ENCODE measurements around the gene MDC1. TPM values are rescaled to one million over a fixed set of nuclear protein-coding genes. Genes with fewer than 3 reads are reported as not detected.
"Not testable (repeated sequence)": the region's sequence is repeated elsewhere in the genome, so short reads cannot be mapped to it uniquely, and the experiment has no call there.

Gene MDC1
- polyA plus RNA-seq, 1 donor = 20.2 TPM

DNA sequence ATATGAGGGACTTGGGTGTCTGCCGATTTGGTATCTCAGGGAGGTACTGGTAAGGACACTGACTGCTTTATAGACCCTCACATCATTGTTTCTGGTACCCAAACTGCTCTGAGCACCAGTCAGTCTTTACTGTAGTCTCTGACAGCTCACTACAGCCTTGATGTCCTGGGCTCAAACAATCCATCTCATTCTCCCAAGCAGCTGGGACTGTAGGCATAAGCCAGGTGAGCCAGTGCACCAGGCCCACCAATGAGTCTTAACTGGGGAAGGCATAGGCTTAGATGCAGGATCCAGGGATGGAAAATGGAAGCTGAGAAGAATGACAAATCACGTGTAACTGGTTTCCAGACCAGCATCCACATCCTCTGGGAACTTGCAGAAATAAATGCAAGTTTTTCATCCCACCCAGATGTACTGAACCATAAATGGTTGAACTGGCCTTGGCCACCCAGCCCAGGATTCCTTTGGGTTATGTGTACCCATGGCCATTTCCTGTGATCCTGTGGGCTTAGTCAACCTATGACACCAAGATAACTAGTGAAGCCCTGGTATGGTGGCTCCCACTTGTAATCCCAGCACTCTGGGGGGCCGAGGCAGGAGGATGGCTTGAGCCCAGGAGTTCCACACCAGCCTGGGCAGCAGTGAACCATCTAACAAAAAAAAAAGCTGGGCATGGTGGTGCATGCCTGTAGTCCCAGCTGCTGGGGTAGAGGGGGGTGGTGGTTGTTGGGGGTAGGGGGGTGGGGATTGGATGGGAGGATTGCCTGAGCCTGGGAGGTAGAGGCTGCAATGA, 8.8 kb upstream of the MDC1 start:
- DNase-seq (ENCODE audit: low read depth) = no peak

DNA sequence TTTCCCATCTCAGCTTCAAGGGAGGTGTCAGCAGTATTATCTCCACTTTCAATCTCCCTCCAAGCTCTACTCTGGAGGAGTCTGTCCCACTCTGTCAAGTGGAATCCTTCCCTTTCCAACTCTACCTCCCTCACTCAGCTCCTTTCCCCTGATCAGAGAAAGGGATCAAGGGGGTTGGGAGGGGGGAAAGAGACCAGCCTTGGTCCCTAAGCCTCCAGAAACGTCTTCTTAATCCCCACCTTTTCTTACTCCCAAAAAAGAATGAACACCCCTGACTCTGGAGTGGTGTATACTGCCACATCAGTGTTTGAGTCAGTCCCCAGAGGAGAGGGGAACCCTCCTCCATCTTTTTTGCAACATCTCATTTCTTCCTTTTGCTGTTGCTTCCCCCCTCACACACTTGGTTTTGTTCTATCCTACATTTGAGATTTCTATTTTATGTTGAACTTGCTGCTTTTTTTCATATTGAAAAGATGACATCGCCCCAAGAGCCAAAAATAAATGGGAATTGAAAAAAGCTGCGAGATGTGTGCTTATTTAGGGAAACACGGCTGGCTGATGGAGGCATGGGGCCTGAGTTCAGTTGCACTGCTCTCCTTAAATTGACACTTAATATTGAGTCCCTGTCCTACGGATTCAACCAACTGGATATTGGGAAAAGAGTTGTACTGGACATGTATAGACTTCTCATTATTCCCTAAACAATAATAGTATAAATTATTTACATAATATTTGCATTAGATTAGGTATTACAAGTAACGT, 8.0 kb upstream of the MDC1 start:
- DNase-seq (ENCODE audit: low read depth) = no peak

DNA sequence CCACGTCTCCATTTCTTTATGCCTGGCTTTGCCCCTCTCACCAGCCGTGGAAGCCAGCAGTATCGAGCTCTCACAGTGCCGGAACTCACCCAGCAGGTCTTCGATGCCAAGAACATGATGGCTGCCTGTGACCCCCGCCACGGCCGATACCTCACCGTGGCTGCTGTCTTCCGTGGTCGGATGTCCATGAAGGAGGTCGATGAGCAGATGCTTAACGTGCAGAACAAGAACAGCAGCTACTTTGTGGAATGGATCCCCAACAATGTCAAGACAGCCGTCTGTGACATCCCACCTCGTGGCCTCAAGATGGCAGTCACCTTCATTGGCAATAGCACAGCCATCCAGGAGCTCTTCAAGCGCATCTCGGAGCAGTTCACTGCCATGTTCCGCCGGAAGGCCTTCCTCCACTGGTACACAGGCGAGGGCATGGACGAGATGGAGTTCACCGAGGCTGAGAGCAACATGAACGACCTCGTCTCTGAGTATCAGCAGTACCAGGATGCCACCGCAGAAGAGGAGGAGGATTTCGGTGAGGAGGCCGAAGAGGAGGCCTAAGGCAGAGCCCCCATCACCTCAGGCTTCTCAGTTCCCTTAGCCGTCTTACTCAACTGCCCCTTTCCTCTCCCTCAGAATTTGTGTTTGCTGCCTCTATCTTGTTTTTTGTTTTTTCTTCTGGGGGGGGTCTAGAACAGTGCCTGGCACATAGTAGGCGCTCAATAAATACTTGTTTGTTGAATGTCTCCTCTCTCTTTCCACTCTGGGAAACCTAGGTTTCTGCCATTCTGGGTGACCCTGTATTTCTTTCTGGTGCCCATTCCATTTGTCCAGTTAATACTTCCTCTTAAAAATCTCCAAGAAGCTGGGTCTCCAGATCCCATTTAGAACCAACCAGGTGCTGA, 7.0 kb upstream of the MDC1 start:
- DNase-seq (ENCODE audit: low read depth) = not testable (repeated sequence)

DNA sequence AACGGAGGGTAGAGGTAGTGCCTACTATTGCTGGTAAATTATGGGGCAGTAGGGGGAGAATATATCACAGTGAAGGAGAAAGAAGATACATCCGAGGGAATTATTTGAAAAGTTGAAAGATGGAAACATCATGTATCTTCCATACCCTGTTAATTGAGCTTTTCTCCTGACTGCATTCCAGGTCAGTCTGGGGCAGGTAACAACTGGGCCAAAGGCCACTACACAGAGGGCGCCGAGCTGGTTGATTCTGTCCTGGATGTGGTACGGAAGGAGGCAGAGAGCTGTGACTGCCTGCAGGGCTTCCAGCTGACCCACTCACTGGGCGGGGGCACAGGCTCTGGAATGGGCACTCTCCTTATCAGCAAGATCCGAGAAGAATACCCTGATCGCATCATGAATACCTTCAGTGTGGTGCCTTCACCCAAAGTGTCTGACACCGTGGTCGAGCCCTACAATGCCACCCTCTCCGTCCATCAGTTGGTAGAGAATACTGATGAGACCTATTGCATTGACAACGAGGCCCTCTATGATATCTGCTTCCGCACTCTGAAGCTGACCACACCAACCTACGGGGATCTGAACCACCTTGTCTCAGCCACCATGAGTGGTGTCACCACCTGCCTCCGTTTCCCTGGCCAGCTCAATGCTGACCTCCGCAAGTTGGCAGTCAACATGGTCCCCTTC, 6.2 kb upstream of the MDC1 start:
- not testable (repeated sequence) for DNase-seq (ENCODE audit: low read depth)

DNA sequence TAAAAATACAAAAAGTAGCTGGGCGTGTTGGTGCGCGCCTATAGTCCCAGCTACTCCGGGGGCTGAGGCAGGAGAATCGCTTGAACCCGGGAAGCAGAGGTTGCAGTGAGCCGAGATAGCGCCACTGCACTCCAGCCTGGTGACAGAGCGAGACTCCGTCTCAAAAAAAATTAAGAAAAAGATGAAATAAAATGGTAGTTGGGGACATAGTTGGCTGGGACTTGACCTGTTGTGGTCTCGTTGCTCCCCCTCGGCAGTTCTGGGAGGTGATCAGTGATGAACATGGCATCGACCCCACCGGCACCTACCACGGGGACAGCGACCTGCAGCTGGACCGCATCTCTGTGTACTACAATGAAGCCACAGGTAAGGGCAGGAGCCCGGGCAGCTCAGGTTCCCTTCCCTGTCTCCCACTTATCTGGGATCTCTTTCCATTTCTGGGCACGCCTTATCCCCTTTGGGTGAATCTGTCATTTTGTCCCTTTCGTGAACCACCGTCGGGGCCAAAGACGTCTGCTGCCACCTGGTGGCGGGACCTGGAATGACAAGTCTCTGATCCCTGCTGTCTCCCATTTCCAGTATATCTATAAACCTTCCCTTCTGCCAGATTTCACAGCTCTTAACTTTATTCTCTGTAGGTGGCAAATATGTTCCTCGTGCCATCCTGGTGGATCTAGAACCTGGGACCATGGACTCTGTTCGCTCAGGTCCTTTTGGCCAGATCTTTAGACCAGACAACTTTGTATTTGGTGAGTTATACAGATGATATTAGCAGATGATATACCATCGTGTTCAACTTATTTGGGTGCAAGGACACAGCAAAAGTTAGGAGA, 5.4 kb upstream of the MDC1 start:
- DNase-seq (ENCODE audit: low read depth) = no peak

DNA sequence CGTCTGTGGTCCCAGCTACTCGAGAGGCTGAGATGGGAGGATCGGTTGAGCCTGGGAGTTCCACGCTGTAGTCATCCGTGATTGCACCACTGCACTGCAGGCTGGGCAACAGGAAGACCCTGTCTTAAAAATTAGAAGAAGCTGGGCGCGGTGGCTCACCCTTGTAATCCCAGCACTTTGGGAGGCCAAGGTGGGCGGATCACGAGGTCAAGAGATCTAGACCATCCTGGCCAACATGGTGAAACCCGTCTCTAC, 4.9 kb upstream of the MDC1 start:
- not testable (repeated sequence) for DNase-seq (ENCODE audit: low read depth)

DNA sequence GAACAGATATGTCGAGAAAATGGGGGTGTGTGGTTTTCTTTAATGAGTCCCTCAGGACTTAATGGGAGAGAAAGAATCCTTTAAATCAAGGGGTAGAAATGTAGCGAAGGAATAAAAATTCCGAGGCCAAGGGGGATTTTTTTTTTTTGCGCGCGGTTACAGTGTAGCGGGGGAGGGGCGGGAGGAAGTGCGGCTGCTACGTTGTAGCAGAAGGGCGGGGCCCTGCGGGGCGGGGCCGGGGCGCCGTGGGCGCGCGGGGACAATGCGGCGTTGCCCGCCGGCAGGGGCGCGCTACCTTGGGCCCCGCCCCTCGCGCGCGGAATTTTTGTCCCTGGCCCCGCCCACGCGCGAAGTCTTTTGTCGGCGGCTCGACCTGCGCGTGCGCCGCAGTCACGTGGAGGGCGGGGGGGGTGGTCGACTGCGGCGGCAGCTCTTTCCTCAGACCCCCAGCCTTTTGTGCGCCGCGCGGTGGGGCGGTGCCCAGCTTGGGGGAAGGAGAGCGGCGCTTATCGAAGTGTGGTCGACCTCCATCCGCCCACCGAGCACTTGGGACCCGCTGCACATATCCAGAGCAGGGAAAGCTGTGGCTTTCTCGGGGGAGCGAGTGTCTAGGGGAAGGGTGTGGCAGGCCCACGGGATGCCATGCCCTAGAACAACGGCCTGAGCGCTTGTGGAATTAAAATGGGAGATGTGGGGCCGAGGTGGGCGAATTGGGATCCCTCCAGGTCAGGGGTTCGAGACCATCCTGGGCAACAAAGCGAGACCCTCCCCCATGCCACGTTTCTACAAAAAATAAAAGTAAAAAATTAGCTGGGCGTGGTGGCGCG, 4.3 kb upstream of the MDC1 start:
- peak; percentile 70 for DNase-seq (ENCODE audit: low read depth)

DNA sequence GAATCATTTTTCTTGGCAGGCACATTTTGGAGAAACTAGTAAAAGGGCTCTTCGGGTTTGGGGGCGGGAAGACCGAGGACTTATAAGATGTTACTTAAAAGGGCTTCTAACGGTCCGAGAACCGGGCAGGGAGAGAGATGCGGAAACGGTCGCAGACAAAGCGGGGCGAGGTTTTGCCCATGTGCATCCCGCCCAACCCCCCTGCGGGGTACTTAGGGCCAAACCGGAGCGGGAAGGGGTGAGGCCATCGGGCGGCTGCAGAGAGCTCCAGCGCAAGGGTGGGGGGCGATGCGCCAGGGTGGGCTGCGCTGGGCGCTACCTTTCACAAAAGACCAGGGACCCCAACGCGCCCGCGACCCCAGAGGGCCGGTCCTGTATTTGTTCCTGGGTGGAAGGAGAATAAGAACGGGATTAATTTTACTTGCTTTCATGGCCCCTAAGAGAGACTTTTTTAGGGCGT, 3.7 kb upstream of the MDC1 start:
- DNase-seq (ENCODE audit: low read depth) = no peak

DNA sequence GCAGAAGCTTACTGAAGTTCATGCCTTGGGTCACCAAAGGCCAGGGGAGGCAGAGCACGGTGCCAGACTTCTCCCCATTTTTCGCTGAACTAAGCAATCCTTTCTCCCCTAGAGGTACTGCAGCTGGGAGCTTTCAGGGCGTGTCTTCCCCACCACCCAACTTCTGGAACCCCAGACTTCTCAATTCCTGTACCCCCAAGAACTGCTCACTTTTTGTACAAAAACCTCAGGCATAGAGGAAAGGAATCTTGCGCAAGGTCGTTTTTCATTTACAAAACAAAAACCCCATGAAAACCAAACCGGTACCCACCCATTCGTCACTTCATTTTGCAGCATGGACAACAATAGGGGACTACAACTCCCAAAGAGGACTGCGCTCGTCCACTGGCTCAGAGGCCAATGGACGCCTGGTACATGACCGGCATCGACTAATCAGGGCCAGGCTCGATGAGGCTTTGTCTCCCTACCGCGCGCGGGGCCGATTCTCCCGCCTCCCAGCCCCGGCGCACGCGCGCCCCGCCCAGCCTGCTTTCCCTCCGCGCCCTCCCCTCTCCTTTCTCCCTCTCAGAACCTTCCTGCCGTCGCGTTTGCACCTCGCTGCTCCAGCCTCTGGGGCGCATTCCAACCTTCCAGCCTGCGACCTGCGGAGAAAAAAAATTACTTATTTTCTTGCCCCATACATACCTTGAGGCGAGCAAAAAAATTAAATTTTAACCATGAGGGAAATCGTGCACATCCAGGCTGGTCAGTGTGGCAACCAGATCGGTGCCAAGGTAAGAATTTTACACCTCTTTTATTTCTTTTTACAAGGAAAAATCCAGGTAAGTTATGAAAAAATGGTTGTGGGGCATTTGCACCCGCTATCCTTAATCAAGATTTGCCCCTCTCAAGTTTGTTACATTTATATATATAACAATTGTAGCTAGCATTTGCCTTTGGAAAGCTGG, 3.0 kb upstream of the MDC1 start, which contains the start of gene TUBB:
Gene TUBB (plus strand): TSS at position 562 of the 947 bp plus-strand sequence. CDS start 155 bp downstream, at position 717.
- DNase-seq (ENCODE audit: low read depth) = peak; percentile 97

DNA sequence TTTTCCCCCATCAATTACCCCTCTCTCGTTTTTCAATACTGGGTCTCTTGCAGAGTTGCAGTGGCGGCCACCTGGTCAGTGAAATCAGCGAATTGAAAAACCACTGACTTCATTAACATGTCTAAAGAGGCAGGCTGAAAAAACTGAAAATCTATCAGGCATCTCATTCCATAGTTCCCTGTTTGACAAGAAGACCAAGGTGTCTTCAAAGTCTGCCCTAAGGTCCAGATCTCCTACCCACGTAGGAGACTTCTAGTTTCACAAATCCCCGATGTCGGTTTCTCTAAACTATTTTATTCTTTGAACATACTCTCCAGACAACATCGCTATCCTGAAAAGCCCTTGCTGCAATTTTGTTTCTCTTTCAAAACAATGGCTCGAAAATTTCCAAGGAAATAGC, 2.3 kb upstream of the MDC1 start:
- DNase-seq (ENCODE audit: low read depth) = no peak

DNA sequence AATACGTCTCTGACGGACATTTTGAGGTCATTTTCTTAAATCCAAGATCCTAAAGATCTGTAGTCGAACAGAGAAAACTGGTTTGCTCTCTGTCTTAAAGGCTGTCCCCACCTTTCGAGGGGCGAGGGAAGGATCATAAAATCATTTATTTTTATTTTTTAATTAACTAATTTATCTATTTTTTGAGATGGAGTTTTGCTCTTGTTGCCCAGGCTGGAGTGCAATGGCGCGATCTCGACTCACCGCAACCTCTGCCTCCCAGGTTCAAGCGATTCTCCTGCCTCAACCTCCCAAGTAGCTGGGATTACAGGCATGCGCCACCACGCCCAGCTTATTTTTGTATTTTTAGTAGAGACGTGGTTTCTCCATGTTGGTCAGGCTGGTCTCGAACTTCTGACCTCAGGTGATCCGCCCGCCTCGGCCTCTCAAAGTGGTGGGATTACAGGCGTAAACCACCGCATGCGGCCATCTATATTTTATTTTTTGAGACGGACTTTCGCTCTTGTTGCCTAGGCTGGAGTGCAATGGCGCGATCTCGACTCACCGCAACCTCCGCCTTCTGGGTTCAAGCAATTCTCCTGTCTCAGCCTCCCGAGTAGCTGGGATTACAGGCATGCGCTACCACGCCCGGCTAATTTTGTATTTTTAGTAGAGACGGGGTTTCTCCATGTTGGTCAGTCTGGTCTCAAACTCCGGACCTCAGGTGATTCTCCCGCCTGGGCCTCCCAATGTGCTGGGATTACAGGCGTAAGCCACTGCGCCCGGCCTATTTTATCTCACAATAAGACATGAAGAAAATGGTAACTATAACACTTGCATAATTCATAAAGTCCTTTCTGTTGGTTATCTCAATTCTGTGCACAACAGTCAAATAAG, 1.0 kb upstream of the MDC1 start:
- DNase-seq (ENCODE audit: low read depth) = not testable (repeated sequence)

DNA sequence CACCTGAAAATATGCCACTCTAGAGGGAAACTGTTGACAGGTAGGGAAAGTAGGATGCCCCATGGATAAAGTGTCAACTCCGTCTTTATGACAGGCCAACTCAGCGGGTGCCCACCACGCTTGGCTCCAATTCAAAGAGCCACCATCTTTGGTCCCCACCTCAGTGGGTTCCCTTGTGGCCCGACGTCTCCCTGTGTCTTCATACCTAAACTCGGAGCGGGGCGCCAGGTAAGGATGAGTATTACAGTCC, 277 bp downstream of the MDC1 start:
- no peak for DNase-seq (ENCODE audit: low read depth)

DNA sequence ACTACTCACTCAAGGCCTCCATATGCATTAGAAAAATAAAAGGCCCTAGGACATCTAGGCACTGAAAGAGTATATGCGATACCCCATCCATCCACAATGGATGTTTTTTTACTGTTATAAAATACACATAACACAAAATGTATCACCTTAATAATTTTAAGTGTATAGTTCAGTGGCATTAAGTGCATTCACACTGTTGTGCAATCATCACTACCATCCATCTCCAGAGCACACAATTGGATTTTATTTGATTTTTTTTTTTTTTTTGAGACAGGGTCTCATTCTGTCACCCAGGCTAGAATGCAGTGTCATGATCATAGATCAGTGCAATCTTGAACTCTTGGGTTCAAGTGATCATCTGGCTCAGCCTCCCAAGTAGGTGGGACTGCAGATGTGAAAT, 2.8 kb downstream of the MDC1 start:
- no peak for DNase-seq (ENCODE audit: low read depth)

DNA sequence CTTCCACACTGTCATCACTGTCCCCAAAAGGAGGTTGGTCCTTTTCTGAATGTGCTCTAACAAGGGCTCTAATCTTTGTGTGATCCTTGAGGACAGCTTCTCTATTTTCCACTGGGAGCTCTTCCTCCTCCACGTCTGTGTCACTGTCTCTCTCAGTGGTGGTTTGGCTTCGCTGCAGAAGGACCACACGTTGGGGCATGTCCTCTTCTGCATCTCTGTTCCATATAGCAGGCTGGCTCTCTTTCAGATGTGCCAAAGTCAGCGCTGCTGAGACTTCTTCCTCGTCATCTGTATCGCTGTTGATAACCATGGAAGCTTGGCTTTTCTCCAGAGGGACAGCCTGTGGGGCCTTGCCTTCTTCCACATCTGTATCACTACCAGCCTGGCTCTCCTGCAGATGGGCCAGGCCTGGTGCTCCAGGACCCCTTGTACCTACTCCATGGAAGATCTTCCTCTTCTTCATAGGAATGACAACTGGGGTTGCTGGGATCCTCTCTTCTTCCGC, 4.6 kb downstream of the MDC1 start:
- no peak for DNase-seq (ENCODE audit: low read depth)

DNA sequence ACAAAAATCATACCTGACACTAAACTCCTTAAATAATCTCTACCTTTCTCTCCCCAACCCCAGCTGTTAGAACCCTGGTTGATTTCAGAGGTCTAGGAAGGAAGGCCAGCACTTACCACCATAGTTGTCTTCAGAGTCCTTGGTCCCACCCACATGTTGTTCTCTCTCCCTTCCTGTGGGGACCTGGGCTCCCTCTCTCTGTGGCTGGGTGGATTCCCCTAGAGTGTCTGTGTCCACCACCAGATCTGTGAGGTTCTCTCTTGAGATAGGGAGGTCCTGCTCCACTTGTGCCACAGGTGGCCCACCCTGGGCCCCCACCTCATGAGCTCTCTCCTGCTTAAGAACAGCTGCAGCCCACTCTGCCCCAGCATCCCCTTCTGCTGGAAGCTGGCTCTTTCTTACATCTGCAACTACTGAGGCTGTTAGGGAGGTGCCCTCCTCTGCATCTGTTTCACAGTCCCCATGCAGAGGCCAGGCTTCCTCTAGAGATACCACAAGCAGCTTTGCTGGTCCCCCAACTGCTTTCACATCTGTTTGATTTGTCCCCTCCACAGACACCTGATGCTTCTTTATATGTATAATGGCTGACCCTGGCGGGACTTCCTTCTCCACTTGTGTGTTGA, 5.2 kb downstream of the MDC1 start:
- DNase-seq (ENCODE audit: low read depth) = no peak

DNA sequence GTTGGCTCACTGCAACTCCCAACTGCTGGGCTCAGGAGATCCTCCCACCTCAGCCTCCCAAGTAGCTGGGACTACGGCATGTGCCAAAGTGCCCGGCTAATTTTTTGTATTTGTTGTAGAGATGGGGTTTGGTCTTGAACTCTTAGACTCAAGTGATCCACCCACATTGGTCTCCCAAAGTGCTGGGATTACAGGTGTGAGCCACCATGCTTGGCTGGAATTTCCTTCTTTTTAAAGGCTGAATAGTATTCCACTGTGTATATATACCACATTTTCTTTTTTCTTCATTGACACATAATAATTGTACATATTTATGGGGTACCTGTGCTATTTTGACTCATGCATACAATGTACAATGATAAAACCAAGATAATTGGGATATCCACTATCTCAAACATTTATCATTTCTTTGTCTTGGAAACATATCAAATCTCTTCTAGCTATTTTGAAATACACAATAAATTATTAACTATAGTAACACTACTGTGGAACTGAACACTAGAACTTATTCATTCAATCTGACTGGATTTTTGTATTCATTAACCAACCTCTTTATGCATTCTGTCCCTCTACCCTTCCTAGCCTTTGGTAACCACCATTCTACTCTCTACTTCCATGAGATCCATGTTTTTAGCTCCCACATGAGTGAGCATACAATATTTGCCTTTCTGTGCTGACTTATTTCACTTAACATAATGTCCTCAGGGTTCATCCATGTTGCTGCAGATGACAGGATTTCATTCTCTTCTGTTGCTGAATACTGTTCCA, 7.8 kb downstream of the MDC1 start:
- no peak for DNase-seq (ENCODE audit: low read depth)

All from forelimb muscle (tissue), 1 donor.